GM13977 (cell line): ENCODE data around the gene PHF19.

Experiments used
- DNase-seq: peaks from one replicate; pipeline ENCODE4 v3.0.0; 2012; ENCODE audit warnings: low spot score
- in situ Hi-C: fragments of 300-500 bp; cut with MboI; formaldehyde crosslinking; loops from one replicate; pipeline ENCODE4 v1.12.0; 2022; ENCODE audit warnings: low sequenced_read_pairs, low pct_unique_long_range_greater_than_20kb, mixed read lengths, inconsistent platforms; ENCODE audit not compliant: unreplicated experiment
- TF ChIP-seq, protein P1 (sequence below): IDR thresholded peaks from 2 replicates; pipeline ENCODE4 v1.5.1; 2012; ENCODE audit warnings: mild to moderate bottlenecking, control low read depth; ENCODE audit not compliant: insufficient read depth; ENCODE audit errors: extremely low read depth, missing control alignments

Gene PHF19

DNA sequence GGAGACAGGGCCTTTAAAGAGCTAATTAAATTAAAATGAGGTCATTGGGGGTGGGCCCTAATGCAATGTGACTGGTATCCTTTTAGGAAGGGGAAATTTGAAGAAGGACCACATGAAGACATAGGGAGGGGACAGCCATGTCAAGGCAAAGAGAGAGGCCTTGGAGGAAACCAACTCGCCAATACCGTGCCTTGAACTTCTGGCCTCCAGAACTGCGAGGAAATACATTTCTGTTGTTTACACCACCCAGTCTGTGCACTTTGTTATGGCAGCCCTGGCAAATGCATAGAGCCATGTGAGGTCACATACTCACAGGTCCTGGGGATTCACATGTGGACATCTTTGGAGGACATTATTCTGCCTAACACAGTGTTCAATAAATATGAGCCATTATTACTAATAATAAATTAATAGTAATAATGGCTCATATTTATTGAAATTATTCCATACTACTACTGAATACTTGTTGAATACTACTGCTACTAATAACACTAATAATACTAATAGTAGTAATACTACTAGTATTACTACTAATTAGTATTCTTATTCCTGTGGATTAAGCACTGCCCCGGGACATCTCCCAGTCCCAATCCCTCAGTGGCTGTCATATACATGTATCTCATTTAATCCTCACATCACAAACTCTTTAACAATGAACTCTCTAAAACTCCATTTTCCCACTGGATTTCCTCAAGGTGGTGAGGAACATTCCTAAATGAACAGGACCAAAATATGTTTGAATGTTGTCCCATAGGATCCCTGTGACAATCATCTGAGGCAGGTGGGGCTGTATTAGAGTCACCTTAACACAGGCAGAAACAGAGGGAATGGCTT, 41.2 kb upstream of the PHF19 start:
- in situ Hi-C loops: no loop called here
- TF ChIP-seq, protein P1, sequence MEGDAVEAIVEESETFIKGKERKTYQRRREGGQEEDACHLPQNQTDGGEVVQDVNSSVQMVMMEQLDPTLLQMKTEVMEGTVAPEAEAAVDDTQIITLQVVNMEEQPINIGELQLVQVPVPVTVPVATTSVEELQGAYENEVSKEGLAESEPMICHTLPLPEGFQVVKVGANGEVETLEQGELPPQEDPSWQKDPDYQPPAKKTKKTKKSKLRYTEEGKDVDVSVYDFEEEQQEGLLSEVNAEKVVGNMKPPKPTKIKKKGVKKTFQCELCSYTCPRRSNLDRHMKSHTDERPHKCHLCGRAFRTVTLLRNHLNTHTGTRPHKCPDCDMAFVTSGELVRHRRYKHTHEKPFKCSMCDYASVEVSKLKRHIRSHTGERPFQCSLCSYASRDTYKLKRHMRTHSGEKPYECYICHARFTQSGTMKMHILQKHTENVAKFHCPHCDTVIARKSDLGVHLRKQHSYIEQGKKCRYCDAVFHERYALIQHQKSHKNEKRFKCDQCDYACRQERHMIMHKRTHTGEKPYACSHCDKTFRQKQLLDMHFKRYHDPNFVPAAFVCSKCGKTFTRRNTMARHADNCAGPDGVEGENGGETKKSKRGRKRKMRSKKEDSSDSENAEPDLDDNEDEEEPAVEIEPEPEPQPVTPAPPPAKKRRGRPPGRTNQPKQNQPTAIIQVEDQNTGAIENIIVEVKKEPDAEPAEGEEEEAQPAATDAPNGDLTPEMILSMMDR: no peak
- no peak for DNase-seq

DNA sequence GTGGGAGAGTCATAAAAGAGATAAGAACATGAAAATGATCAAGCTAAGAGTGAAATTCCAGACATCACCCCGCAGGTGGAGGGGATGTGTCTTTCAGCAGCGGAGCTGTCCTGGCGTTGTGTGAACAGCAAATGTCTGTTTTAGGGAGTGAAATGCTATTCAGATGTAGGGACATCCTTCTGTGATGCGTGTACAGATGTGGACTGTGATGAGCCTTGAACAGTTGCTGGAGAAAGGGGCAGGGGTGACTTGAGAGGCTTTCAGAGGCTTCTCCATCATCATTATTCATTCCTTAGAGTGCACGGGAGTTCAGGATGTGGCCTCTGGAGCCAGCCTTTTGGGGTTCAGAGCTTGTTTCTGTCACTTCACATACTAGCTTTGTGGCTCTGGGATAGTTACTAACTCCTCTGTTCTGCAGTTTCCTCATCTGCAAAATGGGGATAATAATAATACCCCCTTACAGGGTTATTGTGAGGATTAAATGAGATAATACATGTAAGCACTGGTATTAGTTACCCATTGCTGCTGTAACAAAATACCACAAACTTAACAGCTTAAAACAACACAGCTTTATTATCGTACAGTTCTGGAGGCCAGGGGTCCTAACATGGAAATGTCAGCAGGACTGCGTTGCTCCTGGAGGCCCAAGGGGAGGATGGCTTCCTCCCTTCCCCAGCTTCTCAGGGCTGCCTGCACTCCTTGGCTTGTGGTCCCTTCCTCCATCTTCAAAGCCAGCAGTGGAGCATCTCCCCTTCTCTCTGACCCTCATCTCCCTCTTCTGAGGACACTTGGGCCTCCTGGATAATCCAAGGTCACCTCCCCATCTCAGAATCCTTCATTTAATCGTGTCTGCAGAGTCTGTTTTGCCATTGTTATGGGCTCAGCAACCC, 40.2 kb upstream of the PHF19 start:
- TF ChIP-seq, protein P1: no peak
- DNase-seq: no peak
- in situ Hi-C loops: no loop called here

DNA sequence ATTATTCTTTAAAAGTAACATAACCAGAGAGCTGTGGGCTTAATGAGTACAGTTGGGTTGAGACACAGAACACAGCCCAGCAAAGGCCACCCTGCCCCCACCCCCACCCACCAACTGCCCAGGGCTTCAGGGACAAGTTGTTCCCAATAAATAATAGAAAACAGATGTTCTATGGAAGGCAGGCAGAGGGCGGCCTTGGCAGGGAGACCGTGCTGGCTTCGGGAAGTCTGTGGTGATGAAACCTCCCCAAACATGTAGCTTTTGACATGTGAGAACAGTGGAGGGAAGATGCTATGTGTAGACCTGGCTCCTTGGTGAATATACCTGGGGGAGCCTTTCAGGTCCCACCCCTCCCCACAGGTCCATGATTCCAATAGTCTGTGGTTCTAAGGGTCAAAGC, 39.6 kb upstream of the PHF19 start:
- TF ChIP-seq, protein P1: no peak
- in situ Hi-C loops: no loop called here
- DNase-seq: no peak

DNA sequence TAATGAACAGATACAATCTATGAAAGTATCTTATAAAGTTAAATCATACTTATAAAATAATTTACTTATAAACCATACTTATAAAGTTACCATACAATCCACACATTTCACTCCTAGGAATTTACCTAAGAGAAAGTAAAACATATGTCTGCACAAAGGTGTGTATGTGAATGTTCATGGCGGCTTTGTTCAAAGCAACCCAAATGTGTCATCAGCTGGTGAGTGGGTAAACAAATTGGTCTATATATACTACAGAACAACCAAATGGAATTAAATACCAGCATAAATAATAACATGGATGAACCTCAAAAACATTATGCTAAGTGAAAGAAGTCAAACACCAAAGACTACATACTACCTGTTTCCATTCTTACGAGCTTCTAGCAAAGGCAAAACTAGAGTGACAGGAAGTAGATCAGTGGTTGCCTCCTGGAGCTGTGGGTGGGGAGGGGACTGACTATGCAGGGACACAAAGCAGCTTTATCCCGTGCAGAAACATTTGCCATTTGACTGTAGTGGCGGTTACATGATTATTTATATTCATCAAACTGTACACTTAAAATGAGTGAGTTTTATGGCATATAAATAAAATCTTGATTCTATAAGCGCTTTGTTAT, 39.0 kb upstream of the PHF19 start:
- TF ChIP-seq, protein P1: no peak
- DNase-seq: no peak
- in situ Hi-C loops: no loop called here

DNA sequence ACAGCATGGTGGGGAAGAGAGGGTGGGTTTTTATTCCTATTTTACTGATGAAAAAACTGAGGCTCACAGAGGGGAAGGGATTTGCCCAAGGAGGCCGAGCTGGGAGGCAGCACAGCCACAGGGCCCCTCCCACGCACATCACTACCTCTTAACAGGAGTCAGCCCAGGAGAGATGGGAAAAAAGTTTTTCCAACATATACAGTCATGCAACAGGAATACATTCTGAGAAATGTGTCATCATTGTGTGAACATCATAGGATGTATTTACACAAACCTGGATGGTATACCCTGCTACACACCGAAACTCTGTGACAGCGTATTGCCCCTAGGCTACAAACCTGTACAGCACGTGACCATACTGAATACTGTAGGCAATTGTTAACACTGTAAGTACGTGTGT, 38.0 kb upstream of the PHF19 start:
- DNase-seq: no peak
- TF ChIP-seq, protein P1: no peak
- in situ Hi-C loops: no loop called here

DNA sequence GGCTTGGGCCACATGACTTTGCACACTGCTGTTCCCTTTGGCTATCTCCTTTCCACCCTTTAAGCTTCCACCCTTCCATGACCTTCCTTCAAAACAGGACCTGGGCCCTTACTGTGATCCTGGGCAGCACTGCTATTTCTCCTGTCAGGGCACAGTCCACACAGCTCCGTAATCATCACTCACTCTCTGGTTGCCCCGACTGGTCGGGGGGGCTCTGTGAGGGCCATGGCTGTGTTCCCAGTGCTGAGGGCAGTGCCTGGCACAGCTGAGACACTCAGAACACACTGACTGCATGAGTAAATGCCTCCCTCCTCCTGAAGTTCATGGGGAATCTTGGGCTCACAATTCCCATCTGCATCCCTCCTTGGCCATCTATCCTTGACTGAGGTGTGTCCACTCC, 37.4 kb upstream of the PHF19 start:
- in situ Hi-C loops: no loop called here
- TF ChIP-seq, protein P1: no peak

More for the DNA sequence above, 37.4 kb upstream of the PHF19 start:
- no peak for DNase-seq
